ENCODE data around the gene C14orf132.

C14orf132 gene

DNA sequence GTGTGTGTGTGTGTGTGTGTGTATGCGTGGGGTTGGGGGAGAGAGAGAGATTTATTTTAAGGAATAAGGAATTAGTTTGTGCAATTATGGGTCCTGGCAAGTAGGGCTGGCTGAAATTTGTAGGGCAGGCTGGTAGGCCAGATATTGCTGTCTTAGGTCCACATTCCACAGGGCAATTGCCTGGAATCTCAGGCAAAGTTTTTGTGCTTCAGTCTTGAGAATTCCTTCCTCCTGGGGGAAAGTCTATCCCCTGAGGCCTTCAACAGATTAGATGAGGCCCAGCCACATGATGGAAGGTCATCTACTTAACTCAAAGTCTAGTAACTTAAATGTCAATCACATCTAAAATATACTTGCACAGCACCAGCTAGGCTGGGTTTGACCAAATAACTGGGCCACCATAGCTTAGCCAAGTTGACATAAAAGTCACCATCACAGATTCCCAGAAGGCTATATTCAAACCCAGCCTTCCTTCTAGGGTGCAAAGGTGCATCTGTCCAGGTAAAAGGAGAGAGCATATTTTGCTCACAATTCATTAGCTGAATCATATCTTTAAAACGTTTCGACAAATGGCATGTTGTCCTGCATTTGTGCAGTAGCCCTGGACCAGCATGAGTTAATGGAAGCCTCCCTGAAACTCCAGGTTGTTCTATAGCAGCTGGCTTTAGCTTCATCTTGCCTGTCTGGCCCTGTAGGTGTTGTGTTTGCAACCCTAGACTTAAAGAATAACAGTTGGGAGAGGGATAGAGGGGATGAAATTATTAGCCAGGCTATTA, 63.1 kb downstream of the C14orf132 start:
- no peak for DNase-seq

DNA sequence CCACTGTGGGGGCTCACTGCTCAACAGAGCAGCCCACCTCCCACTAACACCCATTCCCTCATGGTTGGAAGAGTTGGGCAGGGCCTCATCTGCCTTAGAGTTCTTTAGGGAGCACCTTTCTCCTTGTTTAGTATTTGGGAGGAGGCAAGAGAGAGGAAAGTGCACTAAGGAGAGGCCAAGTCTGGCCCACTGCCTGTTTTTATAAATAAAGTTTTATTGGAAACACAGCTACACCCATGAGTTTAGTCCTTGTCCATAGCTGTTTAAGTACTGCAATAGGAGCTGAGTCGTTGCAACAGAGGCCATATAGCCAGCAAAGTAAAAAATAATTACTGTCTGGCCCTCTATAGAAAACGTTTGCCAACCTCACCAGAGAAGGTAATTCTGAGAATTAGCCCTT, 63.9 kb downstream of the C14orf132 start:
- no peak for DNase-seq

DNA sequence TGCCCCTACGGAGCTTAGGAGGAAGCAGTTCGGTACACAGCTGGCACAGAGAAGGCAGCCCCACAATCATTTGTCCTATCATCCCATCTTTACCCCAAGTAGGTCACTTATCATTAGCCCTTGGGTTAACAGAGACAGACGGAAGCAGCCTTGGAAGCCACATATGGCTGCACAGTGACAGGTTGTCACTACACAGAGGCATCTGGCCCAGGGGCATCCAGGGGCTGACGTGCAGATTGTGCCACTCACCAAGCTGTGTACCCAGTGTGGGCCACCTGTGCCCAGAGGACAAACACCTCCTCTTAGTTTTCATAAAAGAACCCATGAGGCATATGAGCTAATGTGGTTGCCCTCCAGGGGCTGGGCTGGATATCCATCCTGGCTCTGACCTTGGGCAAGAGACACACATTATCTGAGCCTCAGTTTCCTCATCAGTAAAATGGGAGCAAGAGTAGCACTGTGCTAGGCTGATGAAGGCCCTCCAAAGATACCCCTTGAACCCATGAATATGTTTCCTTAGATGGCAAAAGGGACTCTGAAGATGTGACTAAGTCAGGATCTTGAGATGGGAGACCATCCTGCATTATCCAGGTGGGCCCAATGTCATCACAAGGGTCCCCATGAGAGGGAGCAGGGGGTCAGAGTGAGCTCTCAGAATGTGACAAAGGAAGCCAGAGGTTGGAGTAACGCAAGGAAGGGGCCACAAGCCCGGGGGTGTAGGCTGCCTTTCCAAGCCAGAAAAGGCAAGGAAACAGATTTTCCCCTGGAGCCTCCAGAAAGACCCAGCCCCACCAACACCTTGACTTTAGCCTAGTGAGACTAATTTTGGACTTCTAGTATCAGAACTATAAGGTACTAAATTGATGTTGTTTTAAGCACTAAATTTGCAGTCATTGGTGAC, 64.6 kb downstream of the C14orf132 start:
- no peak for DNase-seq

DNA sequence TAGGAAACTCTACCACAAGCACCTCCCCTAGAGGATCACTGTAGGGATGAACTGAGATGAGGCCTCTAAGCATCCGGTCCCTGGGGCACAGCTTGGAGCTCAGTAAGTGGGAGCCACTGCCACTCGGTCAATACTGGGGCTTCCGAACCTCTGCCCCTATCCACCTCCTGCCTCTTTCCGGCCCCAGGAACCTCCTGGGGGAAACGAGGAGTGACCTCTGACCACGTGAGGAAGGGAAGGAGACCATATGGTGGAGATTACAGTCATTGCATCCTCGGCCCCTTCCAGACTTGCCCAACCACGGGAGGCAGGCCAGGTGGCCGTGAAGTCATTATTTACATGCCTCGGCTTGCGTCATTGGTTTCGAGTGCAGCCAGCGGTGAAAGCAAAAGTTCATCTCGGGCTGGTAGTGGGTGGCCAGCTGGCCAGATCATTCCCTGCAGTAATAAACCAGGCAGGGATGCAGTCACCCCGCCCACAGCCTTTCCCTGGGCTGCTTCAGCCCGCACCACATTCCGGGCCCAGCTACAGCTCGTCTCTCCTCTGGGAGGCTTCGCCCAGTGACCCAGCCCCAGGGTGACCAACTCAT, 65.4 kb downstream of the C14orf132 start:
- peak; percentile 90 for DNase-seq

DNA sequence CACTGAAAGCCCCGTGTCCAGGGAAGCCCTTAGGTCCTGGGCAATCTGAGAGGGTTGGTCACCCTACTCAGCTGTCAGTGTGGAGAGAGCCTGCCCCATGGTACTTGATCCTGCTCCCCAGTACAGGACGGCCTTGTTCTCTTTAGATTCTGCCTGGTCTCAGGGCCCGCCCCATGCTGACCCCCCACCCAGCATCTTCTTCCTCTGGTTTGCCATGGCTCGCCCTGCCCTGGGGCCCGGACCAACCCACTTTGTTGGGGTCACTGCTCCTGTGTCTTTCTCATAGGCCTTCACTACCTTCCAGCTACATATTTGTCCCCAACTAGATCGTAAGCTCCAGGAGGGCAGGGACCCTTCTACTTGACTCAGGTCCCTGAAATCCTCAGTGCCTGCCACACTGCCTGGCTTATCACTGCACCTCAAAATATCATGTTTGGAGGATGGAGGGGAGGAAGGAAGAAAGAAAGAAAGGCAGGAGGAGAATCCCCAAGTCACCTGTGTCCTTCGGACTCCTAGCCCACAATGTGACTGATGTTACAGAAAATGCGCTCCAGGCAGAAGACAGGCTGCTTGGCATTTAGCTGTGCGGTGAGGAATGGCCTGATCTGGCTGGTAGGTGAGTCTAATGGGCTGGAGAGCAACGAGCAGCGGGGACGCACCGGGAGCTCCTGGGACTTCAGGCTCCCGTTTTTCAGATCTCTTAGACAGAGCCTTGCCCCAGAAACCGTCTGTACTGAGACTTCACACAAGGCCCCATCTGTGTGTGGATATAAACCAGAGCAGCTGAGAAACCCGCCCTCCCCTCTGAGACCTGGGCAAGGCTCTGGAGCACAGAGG, 66.1 kb downstream of the C14orf132 start:
- DNase-seq: no peak

DNA sequence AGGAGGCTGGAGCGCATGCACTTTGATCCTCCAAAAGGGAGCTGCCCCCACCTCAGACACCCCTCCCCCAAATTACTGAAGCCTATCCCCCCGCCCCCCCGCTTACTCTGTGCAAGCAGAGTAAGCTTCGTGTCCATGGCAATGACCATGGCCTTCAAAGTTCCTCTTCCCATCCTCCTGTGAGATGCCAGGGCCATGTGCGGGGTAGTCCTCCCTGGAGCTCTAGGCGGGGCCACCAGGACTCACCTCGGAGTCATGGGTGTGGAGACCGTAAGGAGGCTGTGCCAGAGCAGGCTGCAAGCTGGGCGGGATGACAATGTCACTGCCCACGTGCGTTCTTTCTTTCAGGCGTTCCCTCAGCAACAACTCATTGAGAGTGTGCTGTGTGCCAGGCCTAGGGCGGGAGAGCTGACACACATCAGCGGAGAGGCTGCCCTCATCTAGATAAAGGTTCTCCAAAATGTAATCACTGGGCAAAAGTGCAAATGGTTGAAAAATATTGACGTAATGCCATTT, 66.8 kb downstream of the C14orf132 start:
- DNase-seq: peak; percentile 41

DNA sequence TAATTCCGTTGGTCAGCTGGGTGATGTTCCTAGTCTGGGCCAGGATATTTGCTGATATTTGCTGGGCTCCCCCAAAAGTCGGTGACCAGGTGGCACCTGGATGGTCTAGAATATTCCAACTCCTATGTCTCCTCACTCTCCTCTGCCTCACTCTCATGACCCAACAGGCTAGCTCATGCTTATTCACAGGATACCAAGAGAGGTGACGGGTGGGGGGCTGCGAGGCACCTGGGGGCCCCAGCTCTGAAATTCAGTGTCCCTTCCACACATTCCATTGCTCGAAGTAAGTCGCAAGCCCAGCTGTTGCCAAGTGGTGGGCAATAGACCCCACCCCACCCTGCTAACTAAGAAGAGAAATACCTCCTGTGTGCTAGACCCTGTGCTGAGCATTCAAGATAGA, 67.7 kb downstream of the C14orf132 start:
- no peak for DNase-seq

DNA sequence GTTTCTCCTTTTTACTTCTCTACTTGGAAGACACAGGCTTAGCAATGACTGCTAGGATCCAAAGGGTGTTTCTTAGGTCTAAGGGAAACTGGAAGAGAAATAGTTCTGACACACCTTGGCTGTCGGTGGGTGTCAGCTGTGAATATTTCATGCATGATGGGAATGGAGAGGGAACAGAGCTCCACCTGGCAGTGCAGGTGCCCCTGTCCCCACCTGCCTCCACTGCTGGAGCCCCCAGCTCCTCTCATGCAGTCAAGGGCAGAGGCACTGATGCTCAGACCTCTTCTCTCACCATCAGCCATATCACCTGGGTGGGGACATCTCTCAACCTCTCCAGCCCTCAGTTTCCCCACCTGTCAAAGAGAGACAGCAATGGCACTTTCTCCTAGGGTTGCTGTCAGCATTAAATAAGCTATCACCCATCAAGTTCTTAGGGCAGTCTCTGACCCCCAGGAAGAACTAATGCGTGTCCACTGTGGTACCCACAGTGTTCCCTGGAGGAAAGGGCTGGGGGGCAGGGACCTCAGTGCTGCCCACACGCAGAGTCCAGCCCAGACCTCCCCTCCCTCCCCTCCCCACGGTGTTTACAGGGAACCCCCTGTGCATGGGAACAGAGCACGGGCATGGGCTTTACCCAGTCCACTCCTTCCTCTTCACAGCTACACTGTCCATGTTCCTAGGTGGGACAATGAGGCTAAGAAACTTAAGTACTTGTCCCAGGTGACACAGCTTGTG, 69.1 kb downstream of the C14orf132 start:
- no peak for DNase-seq

DNA sequence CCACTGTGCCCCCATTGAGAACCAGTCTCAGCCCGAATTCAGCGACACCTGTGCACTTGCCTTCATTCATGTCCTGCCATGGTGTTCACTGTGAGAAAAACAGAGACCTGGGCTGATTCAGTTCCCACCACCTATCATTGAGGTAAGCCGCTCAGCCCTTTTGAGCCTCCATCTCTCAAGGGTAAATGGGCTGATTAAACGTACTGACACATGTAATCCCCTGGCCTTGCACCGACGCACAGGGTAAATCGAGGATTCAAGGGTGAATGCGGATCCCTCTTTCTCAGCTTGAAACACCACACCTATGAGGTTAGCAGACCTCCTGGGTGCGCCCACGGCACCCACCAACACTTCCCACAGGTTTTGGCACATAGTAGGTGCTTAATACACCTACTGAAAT, 69.7 kb downstream of the C14orf132 start:
- DNase-seq: no peak

DNA sequence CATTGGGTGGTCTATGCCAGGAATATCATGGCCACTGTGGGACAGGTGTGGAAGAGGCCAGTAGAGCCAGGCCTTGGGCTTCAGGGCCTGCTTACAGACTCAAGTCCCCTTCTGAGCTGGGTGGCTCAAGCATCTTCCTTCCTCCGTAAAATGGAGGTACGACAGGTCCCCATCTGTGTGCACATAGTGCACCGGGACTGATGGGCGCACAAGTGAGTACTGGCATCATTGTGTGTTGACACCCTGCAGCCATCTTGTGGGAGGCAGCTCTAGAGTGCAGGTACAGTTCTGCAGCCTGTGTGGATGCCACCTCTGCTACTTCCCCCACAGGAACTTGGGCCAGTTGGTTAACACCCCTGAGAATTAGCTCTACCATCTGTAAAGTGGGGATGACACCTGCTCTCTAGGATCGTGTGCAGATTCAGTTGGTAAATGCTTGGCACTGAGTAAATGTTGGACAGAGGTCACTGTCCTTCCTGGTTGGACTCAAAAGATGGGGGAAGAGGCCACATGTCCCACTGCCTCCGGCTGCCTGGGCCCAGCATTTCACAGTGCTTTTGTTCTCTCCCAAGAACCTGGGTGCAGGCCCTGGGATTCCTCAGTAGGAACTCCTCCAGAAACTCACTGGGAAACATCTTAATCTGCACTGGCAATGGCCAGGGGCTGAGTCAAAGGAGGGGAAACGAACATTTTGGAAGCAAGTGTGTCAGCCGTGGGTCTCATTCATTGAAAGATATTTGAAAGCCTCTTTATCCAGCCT, 70.6 kb downstream of the C14orf132 start:
- DNase-seq: no peak

DNA sequence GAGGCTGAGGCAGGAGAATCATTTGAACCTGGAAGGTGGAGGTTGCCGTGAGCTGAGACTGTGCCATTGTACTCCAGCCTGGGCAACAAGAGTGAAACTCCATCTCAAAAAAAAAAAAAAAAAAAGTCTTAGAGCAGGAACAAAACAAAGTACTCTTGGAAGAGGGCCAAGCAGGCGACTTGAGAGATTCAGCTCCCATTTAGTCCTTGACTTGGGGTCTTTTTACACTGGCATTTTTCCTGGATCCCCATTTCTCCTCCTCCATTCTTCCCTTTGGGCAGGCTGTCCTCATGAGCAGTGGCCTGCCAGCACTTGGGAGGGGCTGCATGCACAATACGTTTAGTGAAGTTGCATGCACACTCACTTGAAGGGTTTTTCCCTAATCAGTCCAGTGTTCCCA, 72.9 kb downstream of the C14orf132 start:
- no peak for DNase-seq

DNA sequence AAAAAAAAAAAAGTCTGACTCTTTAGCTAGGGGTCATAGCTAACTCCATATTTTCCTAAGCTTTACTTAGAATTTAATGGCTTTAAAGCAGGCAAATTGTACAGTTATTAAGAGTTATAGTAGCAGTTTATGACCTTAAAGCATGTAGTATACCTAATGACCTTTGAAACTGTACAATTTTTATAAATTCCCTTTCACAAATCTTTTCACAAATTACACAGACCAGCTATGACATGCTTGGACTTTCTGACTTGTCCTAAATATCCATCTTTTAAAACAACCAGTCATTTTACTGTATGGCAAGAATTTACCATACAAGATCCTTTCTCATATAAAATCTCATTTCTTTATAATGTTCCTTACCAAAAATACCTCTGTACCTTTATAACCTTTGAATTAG, 74.8 kb downstream of the C14orf132 start:
- DNase-seq: no peak

DNA sequence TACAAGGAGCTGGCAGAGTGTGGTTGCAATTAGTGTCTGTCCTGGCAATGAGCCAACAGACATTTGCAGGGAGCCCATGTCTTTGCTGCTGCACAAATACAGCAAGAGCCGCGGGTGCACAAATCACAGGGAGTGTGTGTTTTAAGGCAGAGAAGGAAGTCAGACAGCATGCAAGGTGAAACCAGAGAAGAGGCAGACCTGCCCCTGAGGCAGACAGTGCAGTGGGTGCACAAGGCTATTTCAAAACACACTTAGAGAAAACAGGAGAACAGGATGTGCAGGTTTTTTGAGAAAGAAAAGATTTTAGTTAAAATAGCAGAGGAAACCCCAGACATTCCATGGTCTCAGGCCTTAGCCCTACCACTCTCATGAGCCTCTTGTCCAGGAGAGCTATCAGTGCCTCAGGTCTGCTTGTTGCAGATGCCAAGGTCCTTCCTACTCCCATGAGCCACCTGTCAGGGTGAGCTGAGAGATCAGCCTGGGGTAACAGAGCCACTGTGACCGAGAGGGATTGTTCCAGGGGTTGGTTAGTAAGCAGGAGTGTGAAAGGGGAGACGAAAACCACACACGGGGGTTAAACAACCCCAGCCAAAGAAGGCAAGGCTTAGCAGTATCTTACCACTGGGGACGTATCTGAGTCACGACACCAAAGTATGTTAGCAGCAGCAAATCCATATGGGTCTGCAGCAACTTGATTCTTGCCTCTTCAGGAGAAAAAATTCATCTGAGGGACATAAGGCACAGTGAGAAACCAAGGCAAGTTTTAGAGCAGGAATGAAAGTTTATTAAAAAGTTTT, 78.1 kb downstream of the C14orf132 start:
- peak; percentile 84 for DNase-seq

DNA sequence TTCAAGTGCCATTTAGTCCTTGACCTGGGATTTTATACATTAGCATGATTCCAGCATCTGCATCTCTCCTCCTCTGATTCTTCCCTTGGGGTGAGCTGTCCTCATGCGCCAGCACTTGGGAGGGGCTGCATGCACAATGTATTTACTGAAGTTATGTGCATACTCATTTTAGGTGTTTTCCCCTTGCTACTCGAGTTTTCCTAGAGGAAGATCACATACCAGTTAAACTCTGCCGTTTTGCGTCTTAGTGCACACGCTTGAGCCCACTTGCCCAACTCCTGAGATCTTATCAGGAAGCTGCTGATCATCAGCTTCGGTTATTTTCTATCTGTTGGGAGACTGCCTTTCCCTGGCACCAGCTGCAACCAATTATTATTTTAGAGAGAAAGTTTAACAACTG, 78.8 kb downstream of the C14orf132 start:
- no peak for DNase-seq

DNA sequence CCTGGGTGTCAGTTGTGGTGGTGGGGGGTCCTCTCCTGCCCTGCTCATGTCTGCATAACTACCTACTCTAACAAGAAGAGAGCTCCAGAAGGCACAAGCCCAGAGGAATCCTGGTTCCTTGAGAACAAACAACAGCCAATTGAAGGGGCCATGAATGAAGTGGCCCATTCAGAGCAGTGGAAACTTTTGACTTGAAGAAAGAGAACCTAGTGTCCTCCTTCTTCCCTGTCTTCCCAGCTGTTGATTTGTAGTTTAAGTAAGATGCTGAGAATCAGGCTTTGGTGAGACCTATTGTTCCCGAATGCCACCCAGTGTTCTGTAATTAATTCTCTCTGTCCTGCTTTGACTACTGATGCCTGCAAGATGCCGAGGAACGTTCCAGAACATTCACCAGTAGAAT, 79.2 kb downstream of the C14orf132 start:
- DNase-seq: no peak

DNA sequence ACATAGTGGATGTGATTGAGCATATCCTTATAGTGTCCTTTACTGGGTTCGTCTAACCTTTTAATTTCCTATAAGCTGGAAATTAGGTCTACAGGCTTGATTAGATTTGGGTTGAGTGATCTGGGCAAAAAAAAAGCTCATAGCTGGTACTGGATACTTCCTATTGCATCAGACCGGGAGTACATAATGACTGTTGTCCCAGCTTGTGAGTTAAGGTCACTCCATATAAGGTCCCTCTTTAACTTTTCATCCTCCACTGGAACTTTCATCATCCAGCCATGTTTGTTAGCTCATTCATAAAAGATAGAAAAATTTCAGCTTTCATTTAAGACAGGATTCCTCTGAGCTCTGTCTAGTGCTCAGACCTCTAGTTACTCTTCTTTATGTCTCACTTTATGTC, 80.8 kb downstream of the C14orf132 start:
- DNase-seq: no peak

DNA sequence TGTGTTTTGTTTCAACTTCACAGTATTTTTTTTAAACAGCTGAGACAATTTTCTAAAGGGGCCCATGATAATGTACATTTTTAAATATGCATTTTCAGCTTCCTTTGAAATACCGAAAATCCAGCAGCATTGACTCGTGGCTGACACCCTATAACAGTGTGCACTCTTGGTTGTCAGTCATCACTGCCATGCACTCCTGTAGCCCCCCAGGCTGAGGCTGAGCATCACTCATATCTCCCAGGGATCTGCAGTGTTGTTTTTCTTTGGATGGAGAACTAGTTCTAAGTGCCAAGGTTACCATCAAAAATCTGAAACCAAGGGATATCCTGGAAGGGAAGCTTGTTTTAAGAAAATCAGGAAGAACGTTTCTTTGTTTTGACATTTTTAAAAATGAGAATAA, 81.2 kb downstream of the C14orf132 start:
- DNase-seq: no peak

DNA sequence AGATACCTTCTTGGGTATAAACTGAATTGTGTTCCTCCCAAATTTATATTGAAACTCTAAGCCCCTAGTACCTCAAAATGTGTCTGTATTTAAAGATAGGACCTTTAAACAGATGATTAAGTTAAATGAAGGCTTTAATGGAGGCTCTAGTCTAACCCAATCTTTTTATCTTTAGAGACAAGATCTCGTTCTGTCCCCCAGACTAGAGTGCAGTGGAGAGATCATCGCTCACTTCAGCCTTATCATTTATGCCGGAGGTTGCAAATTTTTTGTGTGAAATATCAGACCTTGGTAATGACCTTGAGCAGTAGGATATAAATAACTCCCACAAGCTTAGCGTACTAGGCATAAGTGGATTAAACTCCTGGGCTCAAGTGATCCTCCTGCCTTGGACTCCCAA, 81.8 kb downstream of the C14orf132 start:
- DNase-seq: no peak

DNA sequence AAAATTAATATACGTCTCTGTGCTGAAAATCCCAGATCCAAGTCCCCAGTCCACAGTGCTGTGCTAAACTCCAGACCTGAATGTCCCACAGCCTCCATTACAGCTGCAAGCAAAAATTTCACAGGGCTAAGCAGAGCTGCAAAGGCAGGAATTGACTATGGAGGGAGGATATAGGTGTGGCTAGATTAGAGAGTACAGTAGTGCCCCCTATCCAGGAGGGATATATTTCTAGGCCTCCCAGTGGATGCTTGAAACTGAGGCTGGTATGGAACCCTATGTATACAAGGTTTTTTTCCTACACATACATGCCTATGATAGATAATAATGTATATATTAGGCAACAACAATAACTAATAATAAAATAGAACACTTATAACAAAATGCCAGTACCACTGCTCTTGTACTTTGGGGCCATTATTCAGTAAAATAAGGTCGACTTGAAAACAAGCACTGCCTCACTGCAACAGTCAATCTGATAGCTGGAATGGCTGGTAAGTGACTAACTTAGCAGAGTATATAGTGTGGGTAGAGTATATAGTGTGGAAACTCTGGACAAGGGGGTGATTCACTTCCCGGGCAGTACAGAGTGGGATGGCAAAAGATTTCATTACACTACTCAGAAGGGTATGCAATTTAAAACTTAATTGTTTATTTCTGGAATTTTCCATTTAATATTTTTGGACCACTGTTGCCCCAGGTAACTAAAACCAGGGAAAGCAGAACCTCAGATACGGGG, 82.7 kb downstream of the C14orf132 start:
- no peak for DNase-seq

DNA sequence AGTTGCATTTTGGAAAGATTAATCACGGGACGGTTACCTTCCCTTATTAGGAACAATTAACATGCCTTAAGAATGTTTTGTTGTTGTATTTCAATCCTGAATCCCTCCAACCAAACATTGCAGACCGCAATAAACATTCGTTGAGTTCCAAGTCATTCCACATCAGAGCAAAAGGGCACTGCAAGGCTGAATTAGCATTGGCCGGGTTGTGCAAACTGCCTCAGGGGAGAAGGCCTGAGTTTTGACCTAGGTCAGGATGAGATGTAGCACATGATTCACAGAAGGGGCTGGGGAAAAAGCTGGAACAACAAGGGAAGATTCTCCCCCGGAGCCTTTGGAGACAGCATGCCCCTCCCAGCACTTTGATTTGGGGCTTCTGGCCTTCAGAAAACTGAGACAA, 83.3 kb downstream of the C14orf132 start:
- DNase-seq: no peak

Data from NCI-H510A treated with DMSO at 0.1 percent for 48 hours (cell line).